ENCODE data around the gene AKAP14. TPM values are rescaled to one million over a fixed set of nuclear protein-coding genes. Genes with fewer than 3 reads are reported as not detected.
A peak's percentile ranks its signal among the peaks of the same experiment; 100 is the strongest.

Gene AKAP14
- total and polyA plus RNA-seq, 2 of the 8 experiments (the other 6 are each of a cell fraction or from before 2014, with no cell fraction given): 0.79 to 1.3 TPM

GRCh38 chrX:119871245-119871598 lies 24.5 kb upstream of the AKAP14 start:
- Histone ChIP-seq H4K20me1 (replicated peaks in 1 of 2; ENCODE audit: control insufficient read depth in 1 of 2, insufficient read depth in 2 of 2, low read length in 2 of 2) (no peaks in the 10 kb centered on the region), H3K18ac (ENCODE audit: extremely low read depth, low read length) (no peak overlapping the region; the same call in 1 of the 2 replicates), H3K23ac (ENCODE audit: insufficient read length) (no peak overlapping the region), H4K5ac (ENCODE audit: insufficient read length, low read depth, low read length) (no peak overlapping the region), H2BK5ac (ENCODE audit: low read depth, low read length) (no peak overlapping the region), H2AFZ (ENCODE audit: low read length) (no peak overlapping the region; the same call in 1 of the 2 replicates), H3K23me2 (ENCODE audit: low read depth, low read length) (0 out of 2 replicates have a peak, but pooled peaks cover 2% of the 10 kb centered on the region), H3K9ac (replicated peaks in 1 of 4; ENCODE audit: extremely low read depth in 1 of 4, low read depth in 3 of 4, low read length in 3 of 4) (peak overlapping the region in 3 of 4 experiments; percentile 48 to 79 (median 64); a peak in 6 of 7 replicates), H3K4me1 (replicated peaks in 1 of 4; ENCODE audit: control insufficient read depth in 3 of 4, insufficient read depth in 4 of 4, low read length in 3 of 4) (no peaks in the 10 kb centered on the region), H3K27ac (ENCODE audit: low read depth, low read length) (no peak overlapping the region; the same call in 1 of the 2 replicates), H2BK20ac (ENCODE audit: low read length) (no peak overlapping the region), H4K8ac (ENCODE audit: extremely low read depth, insufficient read depth, low read length) (peak overlapping the region; percentile 84; the same call in 1 of the 2 replicates), H3K4me3 (ENCODE audit: extremely low read depth in 1 of 4, insufficient read depth in 2 of 4, low read depth in 3 of 4, low read length in 4 of 4) (peak overlapping the region; percentile 81 to 95 (median 90)), H4K91ac (replicated peaks; ENCODE audit: insufficient read length, low read length) (no peak overlapping the region), H3K79me1 (ENCODE audit: low read depth, low read length) (no peaks in the 10 kb centered on the region), H3K4me2 (ENCODE audit: insufficient read depth in 1 of 2, low read depth in 2 of 2, low read length in 2 of 2) (peak overlapping the region; percentile 85 to 98), H3K56ac (replicated peaks; ENCODE audit: insufficient read length, low read depth, low read length) (peak overlapping the region; percentile 30), H3K79me2 (ENCODE audit: control insufficient read depth in 1 of 2, insufficient read depth in 2 of 2, low read length in 2 of 2) (peaks cover 0 to 8% of the 10 kb centered on the region in 2 experiments; a peak in 1 of 4 replicates), H2AK5ac (ENCODE audit: low read depth, low read length) (no peak overlapping the region), H3K14ac (ENCODE audit: insufficient read length) (no peak overlapping the region), H2BK12ac (ENCODE audit: low read depth, low read length) (no peak overlapping the region), H2BK120ac (replicated peaks; ENCODE audit: low read depth, low read length) (no peak overlapping the region), H3K36me3 (ENCODE audit: control insufficient read depth in 2 of 4, insufficient read depth in 4 of 4, low read length in 3 of 4) (peaks cover 0 to 3% (median 0%) of the 10 kb centered on the region in 4 experiments; a peak in 1 of 8 replicates), H3K4ac (replicated peaks; ENCODE audit: insufficient read length, low read depth, low read length) (no peak overlapping the region), H2BK15ac (ENCODE audit: low read length) (no peak overlapping the region), H3K27me3 (replicated peaks in 1 of 4; ENCODE audit: control insufficient read depth in 3 of 4, extremely low read depth in 1 of 4, insufficient read depth in 3 of 4, low read length in 3 of 4) (no peaks in the 10 kb centered on the region), H3K9me3 (ENCODE audit: insufficient read depth in 2 of 2, low read depth in 1 of 2, low read length in 1 of 2) (no peaks in the 10 kb centered on the region)
- WGBS, 2 experiments (ENCODE audit: extremely low coverage in 1 of 2, insufficient coverage in 1 of 2, insufficient read length in 1 of 2, insufficient replicate concordance in 2 of 2, low coverage in 1 of 2, low lambda C conversion rate in 2 of 2, missing lambda C conversion rate in 1 of 2): 1% methylated on average over 15 of the region's 26 CpGs; no CpG with 5 or more reads in 1 of the 2 experiments
- ChIA-PET POLR2A (ENCODE audit: partially characterized antibody) (interaction anchor here (0.9 to 2.5 kb wide), 9 partner anchors 9 to 80 kb away, joined by 3 to 13 read pairs (median 5); partner anchors contain the start of genes RPL39 and UPF3B), CTCF (ENCODE audit: partially characterized antibody) (interaction anchor here (1.0 to 2.4 kb wide), 2 partner anchors 9 to 17 kb away, joined by 3 to 13 read pairs; no protein-coding TSS in a partner anchor)
- TF ChIP-seq CTCF (IDR thresholded peaks at IDR 0.05; ENCODE audit: control extremely low read depth in 1 of 3, insufficient read depth in 1 of 3, low read depth in 1 of 3, low read length in 3 of 3): no peak
- TF ChIP-seq JUN (IDR thresholded peaks at IDR 0.05; ENCODE audit: low read depth, low read length): no peak
- no peak for TF ChIP-seq KDM5A (IDR thresholded peaks at IDR 0.05; ENCODE audit: low read length)
- peak; percentile 73 for TF ChIP-seq SAP30 (IDR thresholded peaks at IDR 0.05; ENCODE audit: insufficient read depth, insufficient replicate concordance, low read length)
- no peak for TF ChIP-seq CBX8 (IDR thresholded peaks at IDR 0.05; ENCODE audit: borderline replicate concordance, low read depth, low read length)
- TF ChIP-seq PHF8 (conservative IDR thresholded peaks at IDR 0.05; ENCODE audit: low read depth, low read length): no peak
- no peak for TF ChIP-seq CEBPB (IDR thresholded peaks at IDR 0.05; ENCODE audit: low read depth, low read length)
- TF ChIP-seq CBX5 (IDR thresholded peaks at IDR 0.05; ENCODE audit: low read depth, low read length): no peak
- TF ChIP-seq TAF7 (optimal IDR thresholded peaks at IDR 0.05; ENCODE audit: borderline replicate concordance, low read depth, low read length): no peak
- DNase-seq (ENCODE audit: low read depth in 1 of 2, low spot score in 2 of 2) (no peak), FAIRE-seq (no peak)
